GM12874 (cell line): ENCODE measurements around the gene DISC1.

Experiments
- TF ChIP-seq, protein P1 (sequence below): IDR thresholded peaks from 2 replicates; pipeline ENCODE4 v1.5.1; 2011; ENCODE audit warnings: low read depth, mild to moderate bottlenecking, control low read depth, low read length, moderate library complexity; ENCODE audit not compliant: insufficient read depth

DISC1 gene

DNA sequence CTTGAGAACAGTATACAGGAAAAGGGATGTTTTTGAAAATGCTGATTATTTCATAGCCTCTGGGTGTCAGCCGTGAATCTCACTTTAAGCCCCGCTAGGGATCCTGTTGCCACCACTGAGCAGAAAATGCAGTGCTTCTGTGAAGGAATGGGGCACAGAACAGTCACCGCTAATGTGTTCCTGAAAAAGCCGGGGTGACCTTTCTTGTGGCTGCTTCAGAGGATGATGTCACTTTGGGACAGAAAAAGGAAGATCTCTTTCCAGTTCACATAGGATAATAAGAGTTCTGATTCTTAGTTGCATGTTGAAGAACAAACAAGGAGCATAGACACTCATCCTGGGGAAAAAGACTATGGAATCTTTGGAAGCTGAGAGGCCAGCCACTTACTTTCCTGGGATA, 349.6 kb downstream of the DISC1 start:
- TF ChIP-seq, protein P1, sequence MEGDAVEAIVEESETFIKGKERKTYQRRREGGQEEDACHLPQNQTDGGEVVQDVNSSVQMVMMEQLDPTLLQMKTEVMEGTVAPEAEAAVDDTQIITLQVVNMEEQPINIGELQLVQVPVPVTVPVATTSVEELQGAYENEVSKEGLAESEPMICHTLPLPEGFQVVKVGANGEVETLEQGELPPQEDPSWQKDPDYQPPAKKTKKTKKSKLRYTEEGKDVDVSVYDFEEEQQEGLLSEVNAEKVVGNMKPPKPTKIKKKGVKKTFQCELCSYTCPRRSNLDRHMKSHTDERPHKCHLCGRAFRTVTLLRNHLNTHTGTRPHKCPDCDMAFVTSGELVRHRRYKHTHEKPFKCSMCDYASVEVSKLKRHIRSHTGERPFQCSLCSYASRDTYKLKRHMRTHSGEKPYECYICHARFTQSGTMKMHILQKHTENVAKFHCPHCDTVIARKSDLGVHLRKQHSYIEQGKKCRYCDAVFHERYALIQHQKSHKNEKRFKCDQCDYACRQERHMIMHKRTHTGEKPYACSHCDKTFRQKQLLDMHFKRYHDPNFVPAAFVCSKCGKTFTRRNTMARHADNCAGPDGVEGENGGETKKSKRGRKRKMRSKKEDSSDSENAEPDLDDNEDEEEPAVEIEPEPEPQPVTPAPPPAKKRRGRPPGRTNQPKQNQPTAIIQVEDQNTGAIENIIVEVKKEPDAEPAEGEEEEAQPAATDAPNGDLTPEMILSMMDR = no peak

DNA sequence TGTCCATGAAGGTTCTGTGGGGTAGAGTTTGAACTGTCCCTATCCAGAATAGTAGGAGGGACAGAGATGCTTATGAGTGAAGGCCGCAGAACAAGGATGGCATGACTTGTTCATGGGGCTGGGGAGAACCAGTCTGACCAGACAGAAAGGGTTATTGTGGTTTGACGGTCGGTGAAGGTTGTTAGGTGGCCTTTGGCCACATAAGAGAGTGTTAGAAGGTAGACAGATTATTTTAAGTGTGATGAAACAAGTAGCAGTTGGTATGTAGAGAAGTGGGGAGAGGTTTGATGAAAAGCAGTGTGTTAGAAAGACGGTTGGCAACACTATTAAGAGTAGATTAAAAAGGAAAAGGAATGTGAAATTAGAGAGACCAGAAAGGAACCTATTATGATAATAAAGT, 355.1 kb downstream of the DISC1 start:
- TF ChIP-seq, protein P1 = no peak

DNA sequence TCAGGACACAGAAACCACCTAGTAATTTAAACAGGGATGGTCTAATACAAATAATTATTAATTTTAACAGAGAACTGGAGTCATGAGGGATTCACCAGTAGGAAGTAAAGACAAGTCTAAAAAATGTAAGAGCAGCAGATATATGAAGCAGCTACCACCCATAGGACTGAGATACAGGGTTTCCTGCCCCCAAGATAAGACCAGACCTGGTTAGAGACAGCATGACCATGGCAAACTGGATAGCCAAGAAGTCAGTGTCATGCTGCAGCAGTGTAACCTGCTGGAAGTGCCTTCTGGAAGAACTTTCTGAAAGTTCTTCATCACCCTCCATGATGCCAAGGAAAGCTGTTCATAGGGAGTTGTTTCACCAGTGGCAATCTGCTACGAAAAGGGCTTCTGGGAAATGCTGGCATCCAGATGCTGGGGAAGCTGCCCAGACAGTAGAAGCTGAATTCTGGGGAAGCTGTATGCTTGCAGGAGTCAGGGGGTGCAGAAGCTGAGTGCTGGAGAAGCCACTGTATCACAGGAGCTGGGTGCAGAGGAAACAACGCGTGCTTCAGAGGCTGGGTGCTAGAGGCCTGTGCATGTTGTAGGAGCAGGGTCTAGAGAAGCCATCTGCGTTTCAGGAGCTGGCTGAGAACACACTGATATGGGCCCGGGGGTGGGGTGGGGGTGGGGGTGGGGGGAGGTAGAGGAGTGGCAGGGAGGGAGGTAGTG, 356.4 kb downstream of the DISC1 start:
- TF ChIP-seq, protein P1 = no peak

DNA sequence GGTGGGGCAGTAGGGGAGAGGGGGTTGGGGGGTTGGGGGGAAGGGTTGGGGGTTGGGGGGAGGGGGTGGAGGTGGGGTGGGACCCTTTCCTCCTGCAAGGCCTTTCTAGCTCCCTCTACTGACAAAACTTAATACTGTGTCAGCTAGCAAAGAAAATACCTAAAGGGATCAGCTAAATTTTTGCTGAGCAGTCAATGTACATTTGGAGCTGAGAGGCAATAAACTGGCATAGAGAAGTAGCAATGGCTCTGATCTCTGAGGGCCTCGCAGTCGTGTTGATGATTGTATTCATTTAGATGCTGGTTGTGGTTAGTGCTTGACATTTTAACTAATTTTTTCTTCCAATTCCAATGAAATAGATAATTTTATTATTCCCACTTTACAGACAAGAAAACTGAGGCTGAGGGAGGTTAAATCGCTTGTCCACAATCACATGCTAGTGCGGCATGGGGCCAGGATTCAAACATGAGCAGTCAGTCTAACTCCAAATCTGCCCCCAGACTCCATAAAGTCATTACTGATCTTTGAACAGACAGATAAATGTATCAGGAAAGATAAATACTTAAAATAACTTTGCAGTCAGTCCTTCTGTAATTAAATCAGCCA, 357.1 kb downstream of the DISC1 start:
- TF ChIP-seq, protein P1 = no peak

DNA sequence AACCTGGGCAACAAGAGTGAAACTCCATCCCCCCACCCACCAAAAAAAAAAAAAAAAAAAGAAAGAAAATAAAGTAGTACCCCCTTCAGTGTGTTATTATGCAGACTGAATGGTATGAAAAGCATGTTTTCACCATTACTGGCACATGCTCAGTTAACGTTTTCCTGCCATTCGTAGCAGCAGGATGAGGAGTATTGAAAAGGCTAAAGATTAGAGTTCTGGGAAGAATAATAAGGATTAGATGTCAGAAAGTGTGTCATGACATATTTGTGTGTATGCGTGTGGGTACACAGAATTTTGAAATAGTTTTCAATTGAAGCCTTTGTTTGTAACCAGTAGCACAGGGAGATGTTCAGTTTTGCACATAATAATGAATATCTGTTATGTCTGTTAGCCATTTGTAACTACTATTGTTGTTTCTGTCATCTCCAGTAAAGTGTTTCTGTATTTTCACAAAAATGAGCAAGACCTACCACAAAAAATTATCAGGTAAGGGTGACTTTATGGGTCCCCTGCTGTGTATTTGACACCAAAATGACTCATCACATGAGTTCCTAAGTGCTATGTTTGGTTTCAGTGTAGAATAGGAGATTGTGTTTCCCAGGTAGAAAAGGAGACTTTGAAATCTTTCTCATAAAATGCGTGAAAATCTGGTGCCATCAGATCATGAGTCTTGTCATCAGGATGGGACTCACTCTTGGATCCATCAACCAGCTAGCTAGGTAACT, 358.9 kb downstream of the DISC1 start:
- TF ChIP-seq, protein P1 = no peak

DNA sequence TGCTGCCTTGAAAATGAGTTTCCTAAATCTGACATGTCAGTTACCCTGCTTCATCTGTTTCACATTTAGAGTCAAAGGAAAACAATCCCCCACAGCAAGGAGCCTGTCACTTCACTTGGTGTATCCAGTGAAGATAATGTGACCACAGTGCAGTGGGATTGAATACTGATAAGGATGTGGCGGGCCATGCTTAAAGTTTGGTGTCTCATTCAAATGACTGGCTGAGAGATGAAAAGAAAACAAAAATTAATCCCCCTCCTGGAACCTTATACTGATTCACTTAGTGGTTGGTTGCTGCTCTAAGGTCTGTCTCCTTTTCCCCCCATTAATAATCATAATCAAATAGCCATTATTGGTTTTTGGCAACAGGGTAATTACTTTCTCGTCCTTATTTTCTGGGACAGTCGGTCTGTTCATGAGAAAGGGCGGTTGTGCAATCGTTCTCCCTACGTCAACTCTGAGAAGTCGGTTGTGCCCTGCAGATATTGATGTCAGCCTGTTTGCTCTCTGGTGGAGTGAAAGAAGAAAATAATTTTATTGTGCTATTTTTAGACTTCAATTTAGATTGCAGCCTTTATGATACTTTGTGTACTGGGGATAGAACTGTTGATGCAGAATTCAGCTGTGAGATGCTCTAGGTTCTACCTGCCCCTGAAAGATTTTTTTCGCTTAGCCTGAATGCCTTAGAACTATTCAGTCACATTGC, 360.2 kb downstream of the DISC1 start:
- TF ChIP-seq, protein P1 = no peak

DNA sequence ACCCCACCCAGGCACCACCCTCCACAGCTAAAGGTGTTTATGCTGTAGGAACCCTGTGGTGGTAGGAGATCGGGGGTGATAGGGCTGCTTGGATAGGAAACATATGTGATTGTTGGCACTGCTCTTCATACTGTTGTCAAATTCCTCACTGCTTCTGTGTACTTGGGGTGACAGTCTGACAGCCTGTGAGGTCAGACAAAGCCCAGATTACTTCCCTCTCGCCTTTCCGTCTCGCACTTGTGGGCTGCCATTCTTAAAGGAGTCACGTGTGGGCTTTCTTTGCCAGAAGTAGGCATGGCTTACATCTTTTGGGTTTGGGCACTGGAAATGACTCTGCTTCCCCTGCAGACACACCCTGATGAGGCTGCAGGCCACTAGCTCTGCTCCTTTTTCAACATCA, 363.8 kb downstream of the DISC1 start:
- TF ChIP-seq, protein P1 = no peak
